SK-N-SH (cell line): Measurements from ENCODE around the gene SDK1. TPM values are rescaled to one million over a fixed set of nuclear protein-coding genes. Genes with fewer than 3 reads are reported as not detected.

Experiments
- CTCF ChIA-PET: fragments of 300-600, 350-600 bp; formaldehyde crosslinking; extraction: SDS; loops from one replicate; lab custom pipeline; 2021; lab: Yijun Ruan, JAX
- POLR2A ChIA-PET: fragments of 350-600 bp; sonication (Branson Sonifier 250); formaldehyde crosslinking; extraction: SDS; loops from one replicate; lab custom pipeline; 2020; ENCODE audit warnings: antibody characterized with exemption, inconsistent platforms; lab: Yijun Ruan, JAX
- DNase-seq: peaks from one replicate; pipeline ENCODE4 v3.0.0; 2012
- H2AFZ ChIP-seq: fragments of 200-600 bp; sonication (generic); 2 replicates; pipeline ENCODE4 v1.8.1; 2016; ENCODE audit warnings: antibody characterized with exemption, mild to moderate bottlenecking, low read depth
- H3F3A ChIP-seq: fragments of 200-600 bp; sonication (generic); replicated peaks from 2 replicates; pipeline ENCODE3; 2016; ENCODE audit warnings: antibody characterized with exemption, mild to moderate bottlenecking; ENCODE audit not compliant: insufficient read depth
- H3K27ac ChIP-seq, 2 experiments: fragments of 200-500 bp in 1 of 2; fragments of 200-600 bp in 1 of 2; sonication (Bioruptor generic) in 1 of 2; sonication (generic), shearing (Covaris generic) in 1 of 2; 2 replicates each; pipeline versions ENCODE4 v1.5.1 to v1.6.1; 2014 to 2016; ENCODE audit warnings: low read depth in 2 of 2, inconsistent platforms in 1 of 2, low read length in 1 of 2, mild to moderate bottlenecking in 1 of 2, mixed read lengths in 1 of 2
- H3K27me3 ChIP-seq: fragments of 200-600 bp; sonication (generic), shearing (Covaris generic); 2 replicates; pipeline ENCODE4 v1.6.1; 2016; ENCODE audit warnings: mixed run types; ENCODE audit not compliant: insufficient read depth
- H3K36me3 ChIP-seq, 2 experiments: fragments of 200-500 bp in 1 of 2; fragments of 200-600 bp in 1 of 2; sonication (Bioruptor generic) in 1 of 2; sonication (generic) in 1 of 2; replicated peaks in 1 of 2; 2 replicates each; pipeline versions ENCODE3 to v1.5.1; 2014 to 2016; ENCODE audit warnings: low read length in 1 of 2, mild to moderate bottlenecking in 1 of 2; ENCODE audit not compliant: insufficient read depth in 2 of 2, control insufficient read depth in 1 of 2
- H3K4me1 ChIP-seq, 2 experiments: fragments of 200-500 bp in 1 of 2; fragments of 200-600 bp in 1 of 2; sonication (Bioruptor generic) in 1 of 2; sonication (generic), shearing (Covaris generic) in 1 of 2; 2 replicates each; pipeline versions ENCODE4 v1.5.1 to v1.6.1; 2014 to 2016; ENCODE audit warnings: low read depth in 1 of 2, low read length in 1 of 2, mixed run types in 1 of 2; ENCODE audit not compliant: insufficient read depth in 2 of 2, control insufficient read depth in 1 of 2
- H3K4me2 ChIP-seq: fragments of 200-600 bp; sonication (generic), shearing (Covaris generic); 2 replicates; pipeline ENCODE4 v1.6.1; 2017; ENCODE audit warnings: mixed run types
- H3K4me3 ChIP-seq, 2 experiments: fragments of 200-500 bp in 1 of 2; fragments of 200-600 bp in 1 of 2; sonication (Bioruptor generic) in 1 of 2; sonication (generic), shearing (Covaris generic) in 1 of 2; 2 replicates each; pipeline versions ENCODE4 v1.5.1 to v1.8.1; 2014 to 2016; ENCODE audit warnings: low read depth in 2 of 2, inconsistent platforms in 1 of 2, low read length in 1 of 2, mild to moderate bottlenecking in 1 of 2, mixed read lengths in 1 of 2, moderate library complexity in 1 of 2
- H3K79me2 ChIP-seq: fragments of 200-600 bp; sonication (generic); 2 replicates; pipeline ENCODE4 v1.8.1; 2017; ENCODE audit warnings: mild to moderate bottlenecking; ENCODE audit not compliant: insufficient read depth
- H3K9ac ChIP-seq: fragments of 200-600 bp; sonication (generic); 2 replicates; pipeline ENCODE4 v1.6.1; 2017; ENCODE audit warnings: mixed run types
- H3K9me2 ChIP-seq: fragments of 200-600 bp; sonication (generic); 2 replicates; pipeline ENCODE4 v1.6.1; 2017; ENCODE audit warnings: mixed run types
- H3K9me3 ChIP-seq: fragments of 200-600 bp; sonication (generic); 2 replicates; pipeline ENCODE4 v1.6.1; 2017; ENCODE audit warnings: mixed run types, mild to moderate bottlenecking, moderate library complexity
- H4K20me1 ChIP-seq: fragments of 200-600 bp; sonication (generic); 2 replicates; pipeline ENCODE4 v1.6.1; 2017; ENCODE audit warnings: mild to moderate bottlenecking, mixed run types; ENCODE audit not compliant: insufficient read depth
- CHD2 ChIP-seq: fragments of 150-350 bp; IDR thresholded peaks from 2 replicates; pipeline ENCODE4 v1.6.1; 2018; ENCODE audit warnings: low read length; ENCODE audit not compliant: partially characterized antibody
- EP300 ChIP-seq, 2 experiments: IDR thresholded peaks; 2 replicates each; pipeline versions ENCODE4 v1.4.0 to v1.6.1; 2012; ENCODE audit warnings: borderline replicate concordance in 1 of 2, low read depth in 1 of 2, low read length in 1 of 2
- FOSL2 ChIP-seq: IDR thresholded peaks from 2 replicates; pipeline ENCODE4 v1.4.0; 2012; ENCODE audit warnings: low read depth, mild to moderate bottlenecking, moderate library complexity, borderline replicate concordance
- MEF2A ChIP-seq: IDR thresholded peaks from 2 replicates; pipeline ENCODE4 v1.4.0; 2012; ENCODE audit warnings: low read depth, borderline replicate concordance
- MXI1 ChIP-seq: IDR thresholded peaks from 2 replicates; pipeline ENCODE4 v1.6.1; 2012; ENCODE audit warnings: mild to moderate bottlenecking, low read depth, low read length, improper control_type of control experiment
- NFIC ChIP-seq: IDR thresholded peaks from 2 replicates; pipeline ENCODE4 v1.4.0; 2012; ENCODE audit warnings: borderline replicate concordance
- NRF1 ChIP-seq: IDR thresholded peaks from 2 replicates; pipeline ENCODE4 v1.6.1; 2012; ENCODE audit warnings: low read depth, mild to moderate bottlenecking, low read length
- RAD21 ChIP-seq: IDR thresholded peaks from 2 replicates; pipeline ENCODE4 v1.6.1; 2012; ENCODE audit warnings: mild to moderate bottlenecking, low read length
- RXRA ChIP-seq: IDR thresholded peaks from 2 replicates; pipeline ENCODE4 v1.4.0; 2012; ENCODE audit warnings: low read depth, mild to moderate bottlenecking, borderline replicate concordance
- SIN3A ChIP-seq: IDR thresholded peaks from 2 replicates; pipeline ENCODE4 v1.6.1; 2012; ENCODE audit warnings: low read depth, mild to moderate bottlenecking, low read length, moderate library complexity, borderline replicate concordance
- TAF1 ChIP-seq: IDR thresholded peaks from 2 replicates; pipeline ENCODE4 v1.6.1; 2012; ENCODE audit warnings: low read depth, mild to moderate bottlenecking, low read length, moderate library complexity, borderline replicate concordance
- TEAD4 ChIP-seq: IDR thresholded peaks from 2 replicates; pipeline ENCODE4 v1.4.0; 2012; ENCODE audit warnings: mild to moderate bottlenecking, borderline replicate concordance; ENCODE audit not compliant: insufficient read depth
- USF2 ChIP-seq: fragments of 150-350 bp; IDR thresholded peaks from 2 replicates; pipeline ENCODE4 v1.6.1; 2017; ENCODE audit warnings: antibody characterized with exemption, low read length, low read depth, borderline replicate concordance
- ZBTB33 ChIP-seq: IDR thresholded peaks from 2 replicates; pipeline ENCODE4 v1.4.0; 2012; ENCODE audit warnings: low read depth, borderline replicate concordance
- WGBS: methylation state at CpG from one replicate; pipeline ENCODE4 v1.1.6; 2017; ENCODE audit warnings: low lambda C conversion rate; 5-methylcytosine and 5-hydroxymethylcytosine counted together
- polyA plus RNA-seq, 3 experiments: library from polyadenylated mRNA; depleted of rRNA; stranded (reverse); fragments of >200 nt; gene quantifications; 2 replicates each; pipeline ENCODE4 v1.2.3, GENCODE V29; 2012

Gene SDK1
- polyA plus RNA-seq, 1 of the 3 experiments (the other 2 are of a cell fraction), result 1.2 TPM

GRCh38 chr7:3459111-3459510 lies 158.1 kb downstream of the SDK1 start:
- Histone ChIP-seq H3K79me2 (no peaks in the 10 kb centered on the region; the same call in 1 of the 2 replicates), H2AFZ (no peak overlapping the region), H3K9me2 (no peaks in the 10 kb centered on the region), H4K20me1 (no peaks in the 10 kb centered on the region), H3K9me3 (no peaks in the 10 kb centered on the region), H3K4me1 (peaks cover 0 to 2% of the 10 kb centered on the region in 2 experiments; a peak in 1 of 4 replicates), H3K36me3 (no peaks in the 10 kb centered on the region), H3K4me2 (no peak overlapping the region), H3K4me3 (no peak overlapping the region), H3K9ac (no peak overlapping the region), H3K27ac (no peak overlapping the region), H3K27me3 (no peaks in the 10 kb centered on the region), H3F3A (no peaks in the 10 kb centered on the region)
- ChIA-PET POLR2A (no interaction called here), CTCF (no interaction called here)
- no peak for DNase-seq
- TF ChIP-seq TAF1 (no peak), RXRA (no peak), NFIC (no peak), NRF1 (no peak), FOSL2 (no peak), SIN3A (no peak), TEAD4 (no peak), MXI1 (no peak)
- 68% methylated on average over 2 of the region's 2 CpGs for WGBS

GRCh38 chr7:3461923-3462322 lies 160.9 kb downstream of the SDK1 start:
- no peaks in the 10 kb centered on the region for H3K27me3 ChIP-seq
- no peaks in the 10 kb centered on the region for H3K9me3 ChIP-seq
- no peak overlapping the region for H2AFZ ChIP-seq
- H3K27ac ChIP-seq, result no peak overlapping the region
- CTCF ChIA-PET, result interaction anchor here (1.0 to 1.3 kb wide), 2 partner anchors 20 to 212 kb away, joined by 3 to 4 read pairs; no protein-coding TSS in a partner anchor
- no peaks in the 10 kb centered on the region for H3K36me3 ChIP-seq
- H3K4me1 ChIP-seq, result peaks cover 0 to 2% of the 10 kb centered on the region in 2 experiments; a peak in 1 of 4 replicates
- DNase-seq, result no peak
- H3K9ac ChIP-seq, result no peak overlapping the region
- no peaks in the 10 kb centered on the region for H3F3A ChIP-seq
- no peak for TF ChIP-seq ZBTB33
- TF ChIP-seq USF2, result no peak
- TF ChIP-seq MEF2A, result no peak
- TF ChIP-seq RXRA, result no peak
- no peak for TF ChIP-seq RAD21
- TF ChIP-seq NFIC, result no peak
- no peak for TF ChIP-seq EP300 (IDR thresholded peaks at IDR 0.05; ENCODE audit: borderline replicate concordance in 1 of 2, low read depth in 1 of 2, low read length in 1 of 2)
- TF ChIP-seq CHD2, result no peak
- TF ChIP-seq FOSL2, result no peak
- TF ChIP-seq SIN3A, result no peak
- TF ChIP-seq, all 33 proteins: peak for 0
- Histone ChIP-seq H4K20me1 (no peaks in the 10 kb centered on the region), H3K4me3 (no peak overlapping the region), H3K4me2 (no peak overlapping the region), H3K9me2 (no peaks in the 10 kb centered on the region), H3K79me2 (no peaks in the 10 kb centered on the region; the same call in 1 of the 2 replicates)
- POLR2A ChIA-PET, result no interaction called here
- WGBS, result 72% methylated on average over 8 of the region's 8 CpGs
